ENCODE measurements around the gene DYRK4. TPM values are rescaled to one million over a fixed set of nuclear protein-coding genes. Genes with fewer than 3 reads are reported as not detected.

DYRK4 gene
- total RNA-seq, 4 donors from 2014 or later, result 13.0 to 32.6 (median 18.1) TPM

DNA sequence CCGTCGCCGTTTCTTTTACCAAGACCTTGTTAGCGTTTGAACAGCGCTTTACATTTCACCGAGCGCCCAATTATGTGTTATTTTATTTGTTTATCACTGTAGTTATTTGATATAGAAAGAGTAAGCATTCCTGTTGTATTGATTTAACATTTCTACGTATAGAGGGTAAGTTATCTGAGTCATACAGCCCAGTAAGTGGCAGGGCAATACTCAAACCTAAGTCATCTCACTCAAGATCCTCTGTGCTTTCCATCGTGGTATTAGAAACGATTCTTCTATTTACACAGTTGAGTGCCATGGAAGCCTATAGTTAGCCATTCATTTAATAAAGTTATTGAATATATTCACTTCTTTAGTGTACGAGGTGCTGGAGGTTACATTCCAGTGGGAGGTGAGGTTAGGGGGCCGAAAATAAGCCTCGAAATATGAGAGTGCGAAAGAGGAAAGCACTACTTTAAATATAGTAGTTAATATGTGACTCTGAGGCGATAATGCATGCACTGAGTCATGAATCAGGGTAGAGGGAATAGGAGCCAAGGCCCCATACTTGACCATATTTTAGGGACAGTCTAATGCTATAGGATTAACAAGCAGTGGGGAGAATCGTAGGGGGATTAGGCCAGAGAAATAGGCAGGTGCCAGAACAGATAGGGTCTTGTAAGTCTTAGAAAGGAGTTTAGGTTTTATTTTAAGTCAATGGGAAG lies 22.7 kb upstream of the DYRK4 start:
- no peaks in the 10 kb centered on the region for H3K9me3 ChIP-seq
- peaks cover 0 to 9% (median 0%) of the 10 kb centered on the region in 3 donors for H3K36me3 ChIP-seq
- WGBS, 2 donors, result 10 to 12% methylated on average over 16 of the region's 16 CpGs
- DNase-seq, result no peak
- intact Hi-C loops (cut with DNase I), result loop anchor here (10.0 kb wide), 1 partner anchor 185 kb away; no protein-coding TSS in a partner anchor
- no peaks in the 10 kb centered on the region for H3K27me3 ChIP-seq
- H3K4me3 ChIP-seq, result peak overlapping the region; percentile 58 to 91 (median 73)
- H3K4me1 ChIP-seq, result peaks cover 7 to 30% (median 14%) of the 10 kb centered on the region in 3 donors
- H3K27ac ChIP-seq, result peak overlapping the region in 3 of 4 donors; percentile 88 to 95 (median 94)
- TF ChIP-seq, protein P1, sequence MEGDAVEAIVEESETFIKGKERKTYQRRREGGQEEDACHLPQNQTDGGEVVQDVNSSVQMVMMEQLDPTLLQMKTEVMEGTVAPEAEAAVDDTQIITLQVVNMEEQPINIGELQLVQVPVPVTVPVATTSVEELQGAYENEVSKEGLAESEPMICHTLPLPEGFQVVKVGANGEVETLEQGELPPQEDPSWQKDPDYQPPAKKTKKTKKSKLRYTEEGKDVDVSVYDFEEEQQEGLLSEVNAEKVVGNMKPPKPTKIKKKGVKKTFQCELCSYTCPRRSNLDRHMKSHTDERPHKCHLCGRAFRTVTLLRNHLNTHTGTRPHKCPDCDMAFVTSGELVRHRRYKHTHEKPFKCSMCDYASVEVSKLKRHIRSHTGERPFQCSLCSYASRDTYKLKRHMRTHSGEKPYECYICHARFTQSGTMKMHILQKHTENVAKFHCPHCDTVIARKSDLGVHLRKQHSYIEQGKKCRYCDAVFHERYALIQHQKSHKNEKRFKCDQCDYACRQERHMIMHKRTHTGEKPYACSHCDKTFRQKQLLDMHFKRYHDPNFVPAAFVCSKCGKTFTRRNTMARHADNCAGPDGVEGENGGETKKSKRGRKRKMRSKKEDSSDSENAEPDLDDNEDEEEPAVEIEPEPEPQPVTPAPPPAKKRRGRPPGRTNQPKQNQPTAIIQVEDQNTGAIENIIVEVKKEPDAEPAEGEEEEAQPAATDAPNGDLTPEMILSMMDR (IDR thresholded peaks at IDR 0.05), result no peak
- TF ChIP-seq POLR2A (IDR thresholded peaks at IDR 0.05), result no peak

- TF ChIP-seq, protein P1 (IDR thresholded peaks at IDR 0.05), result no peak
- TF ChIP-seq POLR2A (IDR thresholded peaks at IDR 0.05), result no peak
- Histone ChIP-seq H3K27me3 (no peaks in the 10 kb centered on the region), H3K4me1 (peaks cover 7 to 30% (median 14%) of the 10 kb centered on the region in 3 donors), H3K9me3 (no peaks in the 10 kb centered on the region), H3K36me3 (peaks cover 0 to under 1% (median 0%) of the 10 kb centered on the region in 3 donors), H3K4me3 (no peak overlapping the region), H3K27ac (no peak overlapping the region)
- intact Hi-C loops (cut with DNase I), result no loop called here
- DNase-seq, result no peak
- WGBS, 2 donors, result 72 to 81% methylated on average over 3 of the region's 3 CpGs
Measured at GRCh38 chr12:4540170-4540569, 21.8 kb upstream of the DYRK4 start.

- no peaks in the 10 kb centered on the region for H3K9me3 ChIP-seq
- H3K4me1 ChIP-seq, result peaks cover 7 to 30% (median 14%) of the 10 kb centered on the region in 3 donors
- intact Hi-C loops (cut with DNase I), result no loop called here
- no peak for DNase-seq
- H3K36me3 ChIP-seq, result no peaks in the 10 kb centered on the region
- H3K27me3 ChIP-seq, result no peaks in the 10 kb centered on the region
- TF ChIP-seq, protein P1 (IDR thresholded peaks at IDR 0.05), result no peak
- TF ChIP-seq POLR2A (IDR thresholded peaks at IDR 0.05), result no peak
- 41 to 69% methylated on average over 2 of the region's 2 CpGs for WGBS, 2 donors
- H3K27ac ChIP-seq, result no peak overlapping the region
- H3K4me3 ChIP-seq, result no peak overlapping the region
Measured at GRCh38 chr12:4540638-4541037, 21.4 kb upstream of the DYRK4 start.

GRCh38 chr12:4545195-4545594 lies 16.8 kb upstream of the DYRK4 start:
- peaks cover 0 to under 1% (median 0%) of the 10 kb centered on the region in 3 donors for H3K4me1 ChIP-seq
- peaks cover 0 to 9% (median 0%) of the 10 kb centered on the region in 3 donors for H3K36me3 ChIP-seq
- no peak for DNase-seq
- H3K27me3 ChIP-seq, result no peaks in the 10 kb centered on the region
- H3K9me3 ChIP-seq, result no peaks in the 10 kb centered on the region
- no peak overlapping the region for H3K27ac ChIP-seq
- no peak overlapping the region for H3K4me3 ChIP-seq
- 65 to 83% methylated on average over 1 of the region's 1 CpG for WGBS, 2 donors
- no peak for TF ChIP-seq POLR2A (IDR thresholded peaks at IDR 0.05)
- TF ChIP-seq, protein P1 (IDR thresholded peaks at IDR 0.05), result no peak
- intact Hi-C loops (cut with DNase I), result no loop called here

- WGBS, 2 donors, result 84 to 88% methylated on average over 1 of the region's 1 CpG
- H3K27ac ChIP-seq, result no peak overlapping the region
- H3K4me1 ChIP-seq, result no peaks in the 10 kb centered on the region
- no peak overlapping the region for H3K4me3 ChIP-seq
- no peak for DNase-seq
- H3K27me3 ChIP-seq, result no peaks in the 10 kb centered on the region
- H3K9me3 ChIP-seq, result no peaks in the 10 kb centered on the region
- no peak for TF ChIP-seq POLR2A (IDR thresholded peaks at IDR 0.05)
- TF ChIP-seq, protein P1 (IDR thresholded peaks at IDR 0.05), result no peak
- intact Hi-C loops (cut with DNase I), result no loop called here
- peaks cover 0 to 4% (median 0%) of the 10 kb centered on the region in 3 donors for H3K36me3 ChIP-seq
Measured at GRCh38 chr12:4552191-4552590, 9.8 kb upstream of the DYRK4 start.
